ENCODE measurements around the gene NUCKS1.

DNA sequence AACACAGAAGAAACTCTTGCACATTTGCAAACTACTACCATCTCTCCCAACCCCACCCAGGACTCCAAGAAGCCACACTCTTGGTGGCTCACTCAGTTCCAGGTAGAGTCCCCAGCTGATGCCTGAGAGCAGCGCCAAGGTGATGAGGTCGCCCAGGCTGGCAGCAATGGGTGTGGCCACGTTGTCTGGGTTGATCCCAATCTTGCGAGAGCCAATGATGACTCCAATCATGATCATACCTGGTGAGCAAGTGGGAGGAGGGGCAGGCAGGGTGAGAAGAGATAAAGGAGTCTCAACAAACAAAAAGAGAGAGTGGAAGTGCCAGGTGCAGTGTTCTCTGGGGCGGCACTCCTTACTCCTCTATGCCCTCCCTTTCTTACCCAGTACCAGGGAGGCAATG, 48.6 kb upstream of the NUCKS1 start:
- no peak for TF ChIP-seq EZH2 (IDR thresholded peaks at IDR 0.05; ENCODE audit: borderline replicate concordance, low read length)
- TF ChIP-seq, protein P1, sequence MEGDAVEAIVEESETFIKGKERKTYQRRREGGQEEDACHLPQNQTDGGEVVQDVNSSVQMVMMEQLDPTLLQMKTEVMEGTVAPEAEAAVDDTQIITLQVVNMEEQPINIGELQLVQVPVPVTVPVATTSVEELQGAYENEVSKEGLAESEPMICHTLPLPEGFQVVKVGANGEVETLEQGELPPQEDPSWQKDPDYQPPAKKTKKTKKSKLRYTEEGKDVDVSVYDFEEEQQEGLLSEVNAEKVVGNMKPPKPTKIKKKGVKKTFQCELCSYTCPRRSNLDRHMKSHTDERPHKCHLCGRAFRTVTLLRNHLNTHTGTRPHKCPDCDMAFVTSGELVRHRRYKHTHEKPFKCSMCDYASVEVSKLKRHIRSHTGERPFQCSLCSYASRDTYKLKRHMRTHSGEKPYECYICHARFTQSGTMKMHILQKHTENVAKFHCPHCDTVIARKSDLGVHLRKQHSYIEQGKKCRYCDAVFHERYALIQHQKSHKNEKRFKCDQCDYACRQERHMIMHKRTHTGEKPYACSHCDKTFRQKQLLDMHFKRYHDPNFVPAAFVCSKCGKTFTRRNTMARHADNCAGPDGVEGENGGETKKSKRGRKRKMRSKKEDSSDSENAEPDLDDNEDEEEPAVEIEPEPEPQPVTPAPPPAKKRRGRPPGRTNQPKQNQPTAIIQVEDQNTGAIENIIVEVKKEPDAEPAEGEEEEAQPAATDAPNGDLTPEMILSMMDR (IDR thresholded peaks at IDR 0.05; ENCODE audit: low read length) = no peak

Measured in OCI-LY1 (cell line).